Neural cell (in vitro differentiated cells): ENCODE data around the gene TULP4. TPM values are rescaled to one million over a fixed set of nuclear protein-coding genes. Genes with fewer than 3 reads are reported as not detected.
"Not testable (repeated sequence)": the region's sequence is repeated elsewhere in the genome, so short reads cannot be mapped to it uniquely, and the experiment has no call there.

ENCODE experiments used
- H2AFZ ChIP-seq: fragments of 200-600, 300-800 bp; sonication (generic), shearing (Covaris generic); 2 replicates; pipeline ENCODE4 v1.6.0; 2014; ENCODE audit warnings: low read depth, mild to moderate bottlenecking, antibody characterized with exemption, low read length, moderate library complexity
- H3F3A ChIP-seq: fragments of 200-600 bp; shearing (Covaris generic); 2 replicates; pipeline ENCODE4 v1.6.1; 2016; ENCODE audit warnings: mild to moderate bottlenecking, moderate library complexity, mixed read lengths, antibody characterized with exemption, low read length; ENCODE audit not compliant: insufficient read depth, poor library complexity, severe bottlenecking
- H3K27ac ChIP-seq: fragments of 200-600, 300-800 bp; sonication (generic), shearing (Covaris generic); 2 replicates; pipeline ENCODE4 v1.5.1; 2014; ENCODE audit warnings: mild to moderate bottlenecking, low read length, moderate library complexity
- H3K27me3 ChIP-seq: fragments of 300-800, 200-600 bp; sonication (generic), shearing (Covaris generic); 2 replicates; pipeline ENCODE4 v1.6.0; 2014; ENCODE audit warnings: mild to moderate bottlenecking, low read depth, low read length, moderate library complexity; ENCODE audit not compliant: insufficient read depth
- H3K36me3 ChIP-seq: fragments of 300-800, 200-600 bp; sonication (generic), shearing (Covaris generic); 2 replicates; pipeline ENCODE4 v1.5.1; 2014; ENCODE audit warnings: mild to moderate bottlenecking, antibody characterized with exemption, low read length, moderate library complexity; ENCODE audit not compliant: insufficient read depth
- H3K4me2 ChIP-seq: fragments of 300-800, 200-600 bp; sonication (generic), shearing (Covaris generic); 2 replicates; pipeline ENCODE4 v1.6.0; 2014; ENCODE audit warnings: mild to moderate bottlenecking, low read length
- H3K4me3 ChIP-seq: fragments of 300-800, 200-600 bp; sonication (generic), shearing (Covaris generic); 2 replicates; pipeline ENCODE4 v1.5.1; 2014; ENCODE audit warnings: mild to moderate bottlenecking, low read length, moderate library complexity
- H3K79me2 ChIP-seq: fragments of 200-600 bp; shearing (Covaris generic); replicated peaks from 2 replicates; pipeline ENCODE4 v1.6.0; 2014; ENCODE audit warnings: mild to moderate bottlenecking, low read length, moderate library complexity; ENCODE audit not compliant: insufficient read depth
- H3K9ac ChIP-seq: fragments of 300-800, 200-600 bp; sonication (generic), shearing (Covaris generic); 2 replicates; pipeline ENCODE4 v1.6.1; 2016; ENCODE audit warnings: mild to moderate bottlenecking, low read length, mixed read lengths
- H3K9me2 ChIP-seq: fragments of 200-600 bp; shearing (Covaris generic); 2 replicates; pipeline ENCODE4 v1.6.1; 2016; ENCODE audit warnings: mild to moderate bottlenecking, low read length, mixed read lengths; ENCODE audit not compliant: insufficient read depth
- H3K9me3 ChIP-seq: fragments of 200-600, 300-800 bp; sonication (generic), shearing (Covaris generic); 2 replicates; pipeline ENCODE4 v1.6.1; 2016; ENCODE audit warnings: mild to moderate bottlenecking, mixed run types, low read length, moderate library complexity, mixed read lengths
- H4K20me1 ChIP-seq: fragments of 200-600 bp; shearing (Covaris generic); 2 replicates; pipeline ENCODE4 v1.6.1; 2016; ENCODE audit warnings: mild to moderate bottlenecking, mixed run types; ENCODE audit not compliant: insufficient read depth
- EP300 ChIP-seq: fragments of 450-650 bp; conservative IDR thresholded peaks from 2 replicates; pipeline ENCODE4 v1.6.1; 2014; ENCODE audit warnings: antibody characterized with exemption, mild to moderate bottlenecking, moderate library complexity; ENCODE audit not compliant: poor library complexity, severe bottlenecking
- EZH2 ChIP-seq: fragments of 200-600, 300-800 bp; shearing (Covaris generic), sonication (generic); IDR thresholded peaks from 2 replicates; pipeline ENCODE4 v1.6.1; 2014; ENCODE audit warnings: antibody characterized with exemption, low read length, borderline replicate concordance, mild to moderate bottlenecking; ENCODE audit not compliant: insufficient read depth, poor library complexity, severe bottlenecking
- MXI1 ChIP-seq: fragments of 450-650 bp; conservative IDR thresholded peaks from 2 replicates; pipeline ENCODE4 v1.6.1; 2014; ENCODE audit warnings: antibody characterized with exemption, mild to moderate bottlenecking; ENCODE audit not compliant: poor library complexity, severe bottlenecking
- POLR2AphosphoS5 ChIP-seq: IDR thresholded peaks from 2 replicates; pipeline ENCODE4 v1.6.1; 2012
- RAD21 ChIP-seq: fragments of 450-650 bp; conservative IDR thresholded peaks from 2 replicates; pipeline ENCODE4 v1.6.1; 2014; ENCODE audit warnings: antibody characterized with exemption, mild to moderate bottlenecking, moderate library complexity
- SMC3 ChIP-seq: fragments of 450-650 bp; conservative IDR thresholded peaks from 2 replicates; pipeline ENCODE4 v1.6.1; 2014; ENCODE audit warnings: antibody characterized with exemption, mild to moderate bottlenecking, moderate library complexity; ENCODE audit not compliant: poor library complexity
- polyA plus RNA-seq: library from polyadenylated mRNA; depleted of rRNA; stranded (reverse); fragments of >200 nt; gene quantifications from 2 replicates; pipeline ENCODE4 v1.2.3, GENCODE V29; 2014

TULP4 gene
- polyA plus RNA-seq, 1 donor from 2014 or later = 30.6 TPM

- peaks cover 15% of the 10 kb centered on the region for H3K79me2 ChIP-seq
- H3K9ac ChIP-seq = no peak overlapping the region
- no peaks in the 10 kb centered on the region for H3K27me3 ChIP-seq
- no peaks in the 10 kb centered on the region for H3K36me3 ChIP-seq
- H3F3A ChIP-seq = no peaks in the 10 kb centered on the region
- H3K9me2 ChIP-seq = no peaks in the 10 kb centered on the region
- no peak overlapping the region for H3K4me2 ChIP-seq
- no peaks in the 10 kb centered on the region for H3K9me3 ChIP-seq
- TF ChIP-seq POLR2AphosphoS5 = no peak
- no peak for TF ChIP-seq SMC3
- TF ChIP-seq EP300 = no peak
- no peak for TF ChIP-seq RAD21
- TF ChIP-seq EZH2 = no peak
- TF ChIP-seq MXI1 = no peak
- no peak overlapping the region for H3K4me3 ChIP-seq
- H4K20me1 ChIP-seq = no peaks in the 10 kb centered on the region
- H3K27ac ChIP-seq = no peak overlapping the region
- H2AFZ ChIP-seq = no peak overlapping the region
Measured at GRCh38 chr6:158347335-158347734, 35.1 kb downstream of the TULP4 start.

GRCh38 chr6:158348737-158349504 lies 36.7 kb downstream of the TULP4 start:
- H4K20me1 ChIP-seq, H3K36me3 ChIP-seq, H3K27ac ChIP-seq, H3K9me2 ChIP-seq, H3K79me2 ChIP-seq, H3K4me3 ChIP-seq, H3K4me2 ChIP-seq, H3K9ac ChIP-seq, H3K27me3 ChIP-seq, H3K9me3 ChIP-seq, H3F3A ChIP-seq, H2AFZ ChIP-seq: not testable (repeated sequence)

GRCh38 chr6:158349505-158350275 lies 37.4 kb downstream of the TULP4 start:
- H3K36me3 ChIP-seq = not testable (repeated sequence)
- H3K79me2 ChIP-seq = peaks cover 11% of the 10 kb centered on the region

GRCh38 chr6:158350731-158351130 lies 38.5 kb downstream of the TULP4 start:
- not testable (repeated sequence) for H3K9me3 ChIP-seq, H3K36me3 ChIP-seq, H3F3A ChIP-seq, H4K20me1 ChIP-seq, H3K4me3 ChIP-seq, H3K4me2 ChIP-seq, H2AFZ ChIP-seq, H3K9ac ChIP-seq, H3K9me2 ChIP-seq, H3K27me3 ChIP-seq, H3K27ac ChIP-seq
- peaks cover 18% of the 10 kb centered on the region for H3K79me2 ChIP-seq

More at GRCh38 chr6:158349505-158350275, 37.4 kb downstream of the TULP4 start:
- not testable (repeated sequence) for H4K20me1 ChIP-seq, H3K9ac ChIP-seq, H3F3A ChIP-seq, H3K9me3 ChIP-seq, H3K27ac ChIP-seq, H3K4me3 ChIP-seq, H3K4me2 ChIP-seq, H3K27me3 ChIP-seq, H3K9me2 ChIP-seq, H2AFZ ChIP-seq
